ENCODE results near the gene CLIC4.

CLIC4 gene

GRCh38 chr1:24893431-24893830 lies 148.2 kb downstream of the CLIC4 start:
- in situ Hi-C loops (cut with HindIII; ENCODE audit: low sequenced_read_pairs): no loop called here
- no peak for DNase-seq (ENCODE audit: low read depth)
- TF ChIP-seq CTCF (IDR thresholded peaks at IDR 0.05; ENCODE audit: low read depth, low read length, missing control alignments): no peak
- no peak overlapping the region for H3K4me3 ChIP-seq (ENCODE audit: low read depth, low read length)

All from astrocyte of the cerebellum (primary cell).